Measurements from ENCODE around the gene DNAAF5.
"Not testable (repeated sequence)": the region's sequence is repeated elsewhere in the genome, so short reads cannot be mapped to it uniquely, and the experiment has no call there.

The DNAAF5 gene

GRCh38 chr7:785416-785815, 58.9 kb downstream of the DNAAF5 start:
- DNase-seq = no peak

GRCh38 chr7:786472-787255, 60.2 kb downstream of the DNAAF5 start:
- peak; percentile 67 for DNase-seq

GRCh38 chr7:787332-788240, 61.1 kb downstream of the DNAAF5 start:
- DNase-seq = no peak

- no peak for DNase-seq
Observed at GRCh38 chr7:791519-791918, 65.0 kb downstream of the DNAAF5 start.

- no peak for DNase-seq
Observed at GRCh38 chr7:794207-794606, 67.7 kb downstream of the DNAAF5 start.

GRCh38 chr7:794671-795329, 68.3 kb downstream of the DNAAF5 start:
- no peak for DNase-seq

- not testable (repeated sequence) for DNase-seq
Observed at GRCh38 chr7:796434-797169, 70.1 kb downstream of the DNAAF5 start.

GRCh38 chr7:798921-799470, 72.5 kb downstream of the DNAAF5 start:
- no peak for DNase-seq

GRCh38 chr7:800692-801091, 74.2 kb downstream of the DNAAF5 start:
- no peak for DNase-seq

- not testable (repeated sequence) for DNase-seq
Observed at GRCh38 chr7:801351-801750, 74.9 kb downstream of the DNAAF5 start.

GRCh38 chr7:801940-802381, 75.5 kb downstream of the DNAAF5 start:
- DNase-seq = no peak

GRCh38 chr7:802500-803242, 76.2 kb downstream of the DNAAF5 start:
- no peak for DNase-seq

- DNase-seq = no peak
Observed at GRCh38 chr7:803243-803635, 76.7 kb downstream of the DNAAF5 start.

- not testable (repeated sequence) for DNase-seq
Observed at GRCh38 chr7:803796-804195, 77.3 kb downstream of the DNAAF5 start.

- DNase-seq = no peak
Observed at GRCh38 chr7:805261-805660, 78.8 kb downstream of the DNAAF5 start.

- DNase-seq = no peak
Observed at GRCh38 chr7:815284-816216, 89.1 kb downstream of the DNAAF5 start.

- DNase-seq = peak; percentile 100
Observed at GRCh38 chr7:816300-816750, 89.8 kb downstream of the DNAAF5 start.

GRCh38 chr7:816751-817671, 90.5 kb downstream of the DNAAF5 start:
- no peak for DNase-seq

All from NCI-H226 (cell line).